KBM-7 (cell line): ENCODE measurements around the gene MDFIC.

Experiments
- DNase-seq: peaks from one replicate; pipeline ENCODE4 v3.0.0-alpha.2; 2015
- in situ Hi-C: fragments of 300-500 bp; cut with MboI; formaldehyde crosslinking; loops from 2 replicates; pipeline ENCODE4 v1.14.3; 2020; ENCODE audit warnings: low sequenced_read_pairs, low pct_unique_long_range_greater_than_20kb, mixed read lengths

Gene MDFIC

DNA sequence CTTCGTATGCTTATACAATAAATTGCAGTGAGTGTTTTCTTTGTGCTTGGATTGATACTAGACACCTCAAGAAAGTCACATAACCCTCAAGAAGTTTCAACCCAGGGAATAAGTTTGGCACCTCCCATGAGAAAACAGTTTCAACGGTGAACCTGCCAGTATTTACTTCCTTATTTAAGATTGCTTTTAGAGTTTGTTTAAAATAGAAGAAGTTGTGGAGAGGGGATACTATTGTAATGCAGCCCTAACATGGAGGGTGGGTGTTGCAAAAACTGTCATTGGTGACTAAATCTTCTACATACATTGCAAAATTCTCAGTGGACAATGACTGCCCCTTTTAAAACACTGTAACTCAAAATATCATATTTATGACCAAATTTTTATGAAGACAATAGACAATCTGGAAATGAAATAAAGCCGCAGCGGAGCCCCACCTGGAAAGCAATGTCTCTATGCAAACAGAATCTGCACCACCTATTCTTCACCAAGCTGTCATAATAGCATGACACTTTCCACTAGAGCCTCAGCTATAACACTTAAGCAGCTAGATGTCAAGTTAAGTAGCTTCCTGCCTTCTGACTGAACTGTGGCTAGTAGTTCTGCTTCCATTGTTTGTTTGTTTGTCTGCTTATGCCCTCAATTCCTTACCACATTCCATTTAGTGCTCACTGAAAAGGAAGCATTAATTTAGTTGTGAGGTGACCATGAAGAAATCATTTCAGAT, 98.2 kb downstream of the MDFIC start:
- peak; percentile 85 for DNase-seq
- in situ Hi-C loops: no loop called here

DNA sequence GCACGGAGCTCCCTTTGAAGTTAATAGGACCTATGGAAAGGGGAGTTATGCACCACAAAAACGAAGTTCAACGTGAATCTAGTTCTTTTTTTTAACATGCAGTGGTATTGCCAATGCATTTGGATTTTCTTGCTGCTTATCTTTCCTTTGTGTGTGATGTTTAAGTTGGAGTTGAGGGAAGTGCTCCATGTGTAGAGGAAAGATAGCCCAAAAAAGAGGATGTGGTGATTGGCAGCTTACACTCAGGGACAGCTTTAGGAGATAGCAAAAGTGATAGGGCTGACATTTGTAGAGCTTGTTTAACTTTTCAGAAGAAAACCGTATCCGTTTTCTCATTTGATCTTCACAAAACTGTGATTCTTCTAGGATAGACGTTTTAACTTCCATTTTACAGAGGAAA, 101.3 kb downstream of the MDFIC start:
- in situ Hi-C loops: no loop called here
- peak; percentile 99 for DNase-seq

DNA sequence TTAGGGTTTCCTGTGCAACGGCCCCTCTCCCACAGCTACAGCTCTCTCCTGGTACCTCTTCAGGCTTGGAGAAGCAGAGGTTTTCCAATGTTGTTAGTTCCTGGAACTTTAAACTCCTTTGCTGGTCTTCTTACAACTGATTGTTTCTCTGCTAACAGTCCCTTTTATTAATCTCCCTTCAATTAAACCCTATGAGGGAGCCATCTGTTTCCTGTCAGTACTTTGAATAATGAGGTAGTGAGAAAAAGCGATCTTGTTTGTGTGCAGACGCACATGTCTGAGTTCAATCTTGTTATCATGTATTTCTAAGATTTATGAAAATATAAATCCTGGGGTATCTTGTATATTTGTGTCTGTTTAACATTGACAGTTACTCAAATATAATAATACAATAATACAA, 102.4 kb downstream of the MDFIC start:
- DNase-seq: peak; percentile 74
- in situ Hi-C loops: no loop called here

DNA sequence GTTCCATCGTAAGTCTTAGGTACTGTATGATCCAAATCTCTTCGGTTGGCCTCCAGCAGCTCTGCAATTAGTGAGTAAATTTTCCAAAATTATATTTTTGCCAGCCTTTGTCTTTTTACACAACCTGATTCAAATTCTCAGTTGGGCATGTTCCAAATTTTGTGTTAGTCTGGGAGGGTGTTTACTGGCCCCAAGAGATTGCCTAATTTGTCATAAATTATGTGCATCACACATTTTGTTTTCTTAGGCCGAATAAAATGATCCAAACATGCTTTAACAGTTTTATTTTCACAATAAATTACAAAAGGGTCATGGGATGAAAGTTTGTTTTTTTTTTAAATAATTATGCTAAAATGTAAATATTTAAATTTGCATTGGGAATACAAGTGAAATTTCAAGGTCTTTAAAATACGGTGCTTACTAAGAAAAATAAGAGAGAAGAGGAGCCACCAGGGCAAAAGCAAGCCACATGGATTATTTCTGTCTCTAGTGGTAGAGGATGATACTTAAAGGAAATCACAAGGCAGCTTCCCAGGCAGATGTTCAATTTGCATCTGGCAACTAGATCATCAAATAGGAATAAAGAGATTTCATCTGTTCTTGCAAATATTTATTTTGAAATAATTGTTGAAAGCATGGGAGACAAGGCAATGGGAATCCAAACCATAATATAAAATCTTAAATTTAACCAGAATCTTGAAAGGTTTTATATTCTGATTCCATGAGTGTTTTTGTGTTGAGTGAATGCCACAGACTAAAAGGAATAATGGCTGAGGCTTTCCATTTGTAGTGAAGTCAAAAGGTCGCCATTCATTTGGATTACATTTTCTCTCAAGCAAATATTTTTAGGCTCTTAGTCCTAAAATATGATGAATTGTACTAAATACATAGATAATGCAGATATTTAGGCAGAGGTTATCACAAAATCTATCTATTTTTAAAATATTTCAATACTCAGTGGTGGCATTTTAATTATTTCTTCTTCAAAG, 111.1 kb downstream of the MDFIC start:
- in situ Hi-C loops: no loop called here
- DNase-seq: no peak

DNA sequence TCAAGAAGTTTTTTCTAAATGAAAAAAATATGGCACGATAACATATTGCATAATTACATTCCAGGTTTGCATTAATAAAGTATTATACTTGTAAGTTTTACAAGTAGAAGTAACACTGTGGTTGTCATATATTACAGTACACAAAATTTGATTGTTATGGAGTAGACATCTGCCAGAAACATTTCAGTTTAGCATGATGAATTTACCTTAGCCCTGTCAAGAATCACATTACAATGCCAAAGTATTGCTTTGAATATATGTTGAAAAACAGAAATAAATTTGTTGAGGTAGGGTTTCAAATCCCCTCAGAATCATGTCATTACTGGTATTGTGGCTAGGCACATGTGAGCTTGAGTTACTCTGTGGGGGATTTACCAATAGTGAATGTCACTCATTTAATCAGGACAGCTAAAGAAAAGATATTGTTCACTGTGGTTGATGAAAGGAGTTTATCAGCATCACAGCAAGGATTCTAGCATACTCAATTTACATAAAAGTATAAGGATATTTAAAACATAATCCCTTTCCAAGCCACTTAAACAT, 112.1 kb downstream of the MDFIC start:
- in situ Hi-C loops: no loop called here

DNA sequence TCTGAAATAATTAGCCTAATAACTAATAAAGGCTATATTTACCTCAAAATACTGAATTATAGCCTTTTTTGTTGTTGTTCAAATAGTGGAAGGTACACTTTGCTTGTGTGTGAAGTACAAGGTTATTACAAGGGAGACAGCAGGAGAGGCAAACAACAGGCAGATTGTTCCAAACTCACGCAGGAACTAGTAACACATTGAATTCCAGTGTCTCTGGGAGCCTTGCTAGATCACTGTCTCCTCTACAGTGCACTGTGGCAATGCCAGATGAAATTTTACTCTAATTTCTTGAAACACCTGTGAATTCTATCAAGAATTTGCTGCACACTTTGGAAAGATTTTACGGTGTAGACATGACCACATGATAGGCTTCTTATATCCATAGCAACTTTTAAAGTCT, 112.6 kb downstream of the MDFIC start:
- no peak for DNase-seq
- in situ Hi-C loops: no loop called here

More for the DNA sequence above, 112.1 kb downstream of the MDFIC start:
- no peak for DNase-seq

DNA sequence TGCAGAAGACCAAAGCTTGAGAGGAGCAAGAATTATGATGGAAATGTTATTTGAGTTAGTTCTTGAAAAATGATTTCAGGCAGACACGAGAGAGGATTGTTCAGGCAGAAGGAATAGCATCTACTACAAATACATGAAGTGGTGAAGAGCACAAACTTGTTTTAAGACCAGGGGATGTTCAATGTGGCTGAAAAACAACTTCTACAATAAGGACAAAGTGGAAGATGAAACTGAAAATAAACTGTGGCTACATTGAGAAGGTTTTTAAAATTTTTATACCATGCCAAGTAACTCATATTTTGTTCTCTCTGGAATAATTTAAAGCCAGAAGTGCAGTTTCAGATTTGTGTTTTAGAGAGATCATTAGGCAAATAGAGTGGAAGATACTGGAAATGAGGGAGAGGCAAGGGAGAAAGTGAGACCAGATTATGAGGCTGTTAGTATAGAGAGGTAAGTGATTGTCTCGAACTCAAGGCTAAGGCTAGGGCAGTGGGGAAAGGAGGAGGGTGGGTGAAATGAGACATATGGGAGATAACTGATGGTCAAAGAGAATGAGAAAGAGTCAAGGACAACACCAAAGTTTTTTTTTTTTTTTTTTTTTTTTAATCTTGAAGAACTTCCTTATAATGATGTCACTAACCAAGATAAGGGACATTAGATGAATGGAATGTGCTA, 115.4 kb downstream of the MDFIC start:
- in situ Hi-C loops: no loop called here
- DNase-seq: no peak

DNA sequence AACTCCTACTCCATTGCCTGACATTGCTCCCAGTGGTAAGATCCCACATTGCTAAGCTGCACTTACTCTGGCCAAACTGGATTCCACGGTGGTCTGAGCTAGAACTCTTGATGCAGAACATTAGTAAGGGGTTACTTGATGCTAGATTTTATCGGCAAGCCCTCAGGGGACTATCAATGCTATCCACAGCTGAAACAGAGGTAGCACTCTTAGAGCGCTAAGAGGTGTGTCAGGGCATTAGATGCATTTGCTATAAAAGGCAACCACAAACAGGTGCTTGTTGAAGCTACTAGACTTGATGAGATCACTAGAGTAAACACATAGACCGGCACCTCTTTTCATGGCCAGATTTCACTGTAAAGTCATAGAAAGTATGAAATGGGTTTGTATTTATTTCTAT, 116.3 kb downstream of the MDFIC start:
- no peak for DNase-seq
- in situ Hi-C loops: no loop called here

DNA sequence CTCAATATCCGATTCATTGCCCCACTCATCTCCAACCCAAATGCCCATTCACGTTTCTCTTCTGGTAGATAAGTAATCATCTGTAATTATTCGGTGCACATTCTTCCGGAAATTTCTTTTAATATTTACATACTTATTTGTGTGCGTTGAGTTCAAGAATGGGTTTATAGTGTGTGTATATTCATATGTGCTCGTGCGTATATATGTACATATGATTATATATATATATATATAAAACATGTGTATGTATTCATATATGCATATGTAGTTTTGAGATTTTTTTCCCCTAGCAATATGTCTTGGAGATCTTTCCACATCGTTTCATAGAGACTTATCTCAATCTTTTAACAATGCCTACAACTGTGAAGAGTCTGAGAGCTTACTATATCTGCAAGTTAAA, 118.2 kb downstream of the MDFIC start:
- in situ Hi-C loops: no loop called here
- DNase-seq: no peak

DNA sequence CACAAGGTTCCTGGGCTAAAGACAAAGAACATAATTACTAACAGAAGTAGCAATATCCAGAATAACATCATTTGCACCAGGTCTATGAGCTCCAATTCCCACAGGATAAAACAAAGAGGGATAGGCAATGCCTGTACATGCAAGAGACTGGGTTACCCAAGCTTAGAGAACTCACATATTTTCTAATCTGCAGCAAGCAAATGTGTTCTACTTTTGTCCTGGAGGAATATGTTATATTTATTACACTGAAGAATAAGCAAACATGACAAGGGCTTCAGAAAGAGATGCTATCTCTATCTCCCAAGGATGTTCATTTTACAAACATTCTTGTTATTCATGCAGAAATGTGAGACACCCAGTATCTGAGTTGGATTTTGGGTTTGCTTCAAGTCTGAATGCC, 118.6 kb downstream of the MDFIC start:
- in situ Hi-C loops: no loop called here
- no peak for DNase-seq

DNA sequence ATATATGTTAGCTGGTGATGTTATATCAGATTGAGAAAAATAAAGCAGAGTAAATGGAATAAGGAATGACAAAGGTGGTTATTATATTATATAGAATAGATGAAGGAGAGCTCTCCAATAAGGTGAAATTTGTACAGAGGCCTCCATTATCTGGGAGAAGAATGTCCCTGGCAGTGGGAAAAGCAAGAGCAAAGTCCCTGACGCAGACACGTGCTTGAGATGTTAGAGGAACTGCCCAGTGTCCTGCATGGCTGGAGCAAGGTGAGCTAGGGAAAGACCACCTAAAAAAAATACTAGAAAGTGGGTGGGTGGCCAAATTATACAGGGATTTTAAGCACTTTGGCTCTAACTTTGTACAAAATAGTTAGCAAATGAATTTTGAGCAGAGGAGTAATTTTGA, 120.7 kb downstream of the MDFIC start:
- in situ Hi-C loops: no loop called here
- DNase-seq: no peak

DNA sequence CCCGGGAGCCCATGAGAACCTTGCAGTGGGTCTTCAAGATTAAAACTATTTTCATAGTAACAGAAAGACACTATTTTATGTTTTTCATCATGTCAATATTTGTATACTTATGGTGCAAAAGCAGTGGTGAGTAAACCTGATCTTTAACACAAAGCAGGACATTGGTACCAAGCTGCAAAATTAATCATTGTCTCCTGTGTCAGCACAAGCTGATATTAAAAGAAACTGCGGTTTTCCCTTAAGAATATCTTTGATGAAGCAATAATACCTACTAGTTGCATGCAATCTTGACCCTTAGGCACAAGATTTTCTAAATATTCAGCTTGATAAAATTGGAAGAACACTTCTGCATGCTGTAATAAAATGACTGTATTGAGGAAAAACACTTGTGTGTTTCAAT, 121.7 kb downstream of the MDFIC start:
- no peak for DNase-seq
- in situ Hi-C loops: no loop called here

DNA sequence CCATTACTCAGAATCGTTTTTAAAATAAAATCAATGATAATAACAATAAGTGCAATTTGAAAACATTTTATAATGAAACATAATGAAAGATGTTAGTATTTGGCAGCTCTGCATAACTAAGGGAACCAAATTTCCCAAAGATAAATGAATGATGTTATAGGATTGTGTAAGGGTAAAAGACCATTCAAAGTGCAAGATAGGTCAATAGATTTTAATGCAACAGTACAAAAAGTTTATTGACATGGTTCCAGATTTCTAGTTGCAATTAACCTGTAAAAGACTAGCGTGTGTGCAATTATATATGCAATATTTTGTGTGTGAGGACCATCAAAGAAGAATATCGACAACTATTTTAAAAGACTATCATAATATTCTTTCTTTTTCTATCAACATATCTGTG, 122.3 kb downstream of the MDFIC start:
- no peak for DNase-seq
- in situ Hi-C loops: no loop called here

DNA sequence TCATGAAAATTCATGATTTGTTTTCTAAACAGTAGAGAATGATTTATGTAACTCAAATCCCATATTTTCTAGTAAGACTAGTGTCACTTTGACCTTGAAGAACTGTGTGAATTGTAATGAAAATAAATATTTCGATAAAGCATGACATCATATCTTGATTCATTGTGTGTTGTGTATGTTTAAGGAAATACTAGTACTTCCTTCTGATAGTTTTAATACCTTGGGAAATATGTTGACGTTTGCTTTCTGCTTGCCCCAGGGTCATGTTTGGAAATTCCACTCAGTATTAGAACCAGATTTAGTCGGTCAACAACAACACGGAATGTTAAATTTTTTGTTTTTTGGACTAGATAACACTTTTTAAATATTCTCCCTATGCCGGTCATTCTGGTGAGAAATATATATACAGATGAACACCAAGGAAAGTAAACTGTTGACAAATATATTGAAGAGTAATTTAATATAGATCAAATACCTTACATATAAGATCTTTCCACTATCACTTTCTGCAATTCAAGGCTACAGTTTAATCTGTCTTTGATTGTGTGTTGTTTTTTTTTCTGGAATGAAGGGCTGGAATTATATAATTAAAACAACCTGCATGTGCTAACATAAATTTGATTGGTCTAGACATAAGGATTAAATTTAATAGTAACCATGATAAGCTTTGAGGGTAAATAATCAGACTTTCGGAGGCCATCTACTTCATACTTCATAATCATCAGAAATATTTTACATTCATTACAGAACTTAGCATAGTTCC, 126.2 kb downstream of the MDFIC start:
- DNase-seq: no peak
- in situ Hi-C loops: no loop called here

DNA sequence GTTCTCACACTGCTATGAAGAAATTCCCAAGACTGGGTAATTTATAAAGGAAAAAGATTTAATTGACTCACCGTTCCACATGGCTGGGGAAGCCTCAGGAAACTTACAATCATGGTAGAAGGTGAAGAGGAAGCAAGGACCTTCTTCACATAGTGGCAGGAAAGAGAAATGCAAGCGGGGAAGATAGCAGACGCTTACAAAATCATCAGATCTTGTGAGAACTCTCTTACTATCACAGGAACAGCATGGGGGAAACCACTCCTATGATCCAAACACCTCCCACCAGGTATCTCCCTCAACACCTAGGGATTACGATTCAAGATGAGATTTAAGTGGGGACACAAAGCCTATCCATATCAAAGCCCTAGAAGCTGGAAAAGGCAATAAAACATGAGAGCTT, 130.8 kb downstream of the MDFIC start:
- in situ Hi-C loops: no loop called here
- DNase-seq: no peak

DNA sequence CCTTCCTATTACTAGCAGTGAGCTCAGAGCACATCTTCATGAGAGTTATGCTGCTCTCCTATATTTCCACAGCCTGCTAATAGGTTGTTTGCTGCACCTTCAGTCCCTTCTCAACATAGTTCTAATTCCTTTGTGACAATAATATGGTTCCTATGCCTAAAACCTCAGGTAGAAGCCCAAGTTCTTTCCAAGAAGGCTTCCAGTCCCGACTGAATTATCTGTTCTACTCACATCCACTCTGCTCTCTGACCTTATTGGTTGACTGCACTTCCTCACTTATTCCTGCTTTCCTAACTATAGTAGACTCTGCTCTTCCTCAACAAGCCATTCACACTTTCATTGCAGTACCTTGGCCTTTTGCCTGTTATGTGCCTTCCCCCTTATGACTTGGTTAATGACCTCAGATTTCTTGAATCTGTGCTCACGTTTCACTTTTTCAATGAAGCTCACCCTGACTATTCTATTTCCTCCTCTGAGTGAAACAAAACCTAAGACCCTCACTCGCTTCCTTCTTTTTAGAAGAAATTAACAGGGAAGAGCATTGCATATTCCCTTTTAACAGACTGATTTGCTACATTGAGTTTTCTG, 132.7 kb downstream of the MDFIC start:
- in situ Hi-C loops: no loop called here
- DNase-seq: peak; percentile 21

DNA sequence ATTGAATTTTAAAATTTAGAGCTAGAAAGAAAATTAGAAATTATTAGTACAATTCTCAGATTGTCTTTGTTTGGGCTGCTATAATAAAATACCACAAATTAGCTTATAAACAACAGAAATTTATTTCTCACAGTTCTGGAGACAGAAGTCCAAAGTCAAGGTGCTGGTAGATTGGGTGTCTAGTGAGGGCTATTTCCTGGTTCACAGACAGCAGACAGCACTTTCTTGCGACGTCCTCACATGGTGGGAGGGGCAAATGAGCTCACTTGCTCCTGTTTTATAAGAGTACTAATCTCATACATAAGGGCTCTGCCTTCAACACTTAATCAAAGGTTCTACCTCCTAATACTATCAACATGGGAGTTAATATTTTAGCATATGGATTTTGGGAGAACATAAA, 134.1 kb downstream of the MDFIC start:
- in situ Hi-C loops: no loop called here
- no peak for DNase-seq

DNA sequence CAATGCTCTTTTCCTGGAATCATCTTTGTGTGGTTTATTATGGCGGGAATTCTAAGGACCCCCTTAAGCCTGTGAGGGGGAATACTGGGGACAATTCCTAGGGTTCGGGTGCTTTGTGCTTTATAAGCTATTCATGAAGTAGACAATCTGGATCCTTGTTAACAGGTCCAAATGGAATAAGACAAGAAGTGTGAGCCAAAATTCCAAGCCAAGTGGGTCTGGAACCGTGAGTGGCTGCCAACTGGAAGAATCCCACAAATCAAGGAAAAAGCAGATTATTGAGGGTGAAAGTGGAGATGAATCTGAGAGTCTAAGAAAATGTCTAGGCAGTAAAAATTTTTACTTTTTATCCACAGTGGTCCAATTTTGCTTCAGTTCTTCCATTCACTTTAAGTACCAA, 136.8 kb downstream of the MDFIC start:
- DNase-seq: no peak
- in situ Hi-C loops: no loop called here

DNA sequence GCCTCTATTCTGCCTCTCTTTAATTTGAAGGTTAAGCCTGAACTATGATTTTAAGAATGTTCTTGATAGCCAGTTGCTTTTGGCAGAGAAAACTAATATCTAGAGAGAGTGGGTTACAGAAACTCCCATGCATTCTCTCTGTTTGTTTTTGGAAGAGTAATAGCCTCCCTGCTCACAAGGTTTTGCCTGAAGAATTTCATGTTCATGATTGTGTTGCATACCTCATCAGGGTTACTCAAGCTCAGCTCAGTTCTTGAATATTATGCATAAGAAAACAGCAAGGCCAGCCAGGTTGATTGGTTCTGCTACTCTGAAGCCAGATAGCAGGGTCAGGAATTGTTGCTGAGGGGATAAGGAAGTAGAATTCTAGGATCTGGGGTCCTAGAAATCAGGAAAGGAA, 137.4 kb downstream of the MDFIC start:
- DNase-seq: no peak

More for the DNA sequence above, 137.4 kb downstream of the MDFIC start:
- in situ Hi-C loops: no loop called here
